ENCODE data around the gene DEDD2. TPM values are rescaled to one million over a fixed set of nuclear protein-coding genes. Genes with fewer than 3 reads are reported as not detected.
A peak's percentile ranks its signal among the peaks of the same experiment; 100 is the strongest.

The DEDD2 gene
- polyA plus RNA-seq, 1 donor from 2014 or later: 69.9 TPM

- Histone ChIP-seq H3K9ac (ENCODE audit: low read length) (no peak overlapping the region), H3K9me2 (ENCODE audit: insufficient read depth, low read length) (no peaks in the 10 kb centered on the region), H3K4me2 (ENCODE audit: low read length) (no peak overlapping the region), H3K27me3 (ENCODE audit: insufficient read depth, low read depth, low read length) (no peaks in the 10 kb centered on the region), H3K79me2 (replicated peaks; ENCODE audit: insufficient read depth, low read length) (peaks cover 6% of the 10 kb centered on the region), H3K36me3 (ENCODE audit: insufficient read depth, low read length) (no peaks in the 10 kb centered on the region), H3K9me3 (ENCODE audit: low read length) (no peaks in the 10 kb centered on the region), H3F3A (ENCODE audit: insufficient read depth, low read length, poor library complexity, severe bottlenecking) (no peaks in the 10 kb centered on the region), H3K27ac (ENCODE audit: low read length) (no peak overlapping the region), H3K4me3 (ENCODE audit: low read length) (no peak overlapping the region), H2AFZ (ENCODE audit: low read depth, low read length) (no peak overlapping the region), H4K20me1 (ENCODE audit: insufficient read depth) (no peaks in the 10 kb centered on the region)
- TF ChIP-seq SMC3 (conservative IDR thresholded peaks at IDR 0.05; ENCODE audit: poor library complexity) (peak; percentile 14), TAF1 (IDR thresholded peaks at IDR 0.05; ENCODE audit: low read depth) (no peak), EP300 (conservative IDR thresholded peaks at IDR 0.05; ENCODE audit: poor library complexity, severe bottlenecking) (no peak), RAD21 (conservative IDR thresholded peaks at IDR 0.05) (no peak)
Measured at GRCh38 chr19:42246143-42246921, 28.9 kb upstream of the DEDD2 start.

DNA sequence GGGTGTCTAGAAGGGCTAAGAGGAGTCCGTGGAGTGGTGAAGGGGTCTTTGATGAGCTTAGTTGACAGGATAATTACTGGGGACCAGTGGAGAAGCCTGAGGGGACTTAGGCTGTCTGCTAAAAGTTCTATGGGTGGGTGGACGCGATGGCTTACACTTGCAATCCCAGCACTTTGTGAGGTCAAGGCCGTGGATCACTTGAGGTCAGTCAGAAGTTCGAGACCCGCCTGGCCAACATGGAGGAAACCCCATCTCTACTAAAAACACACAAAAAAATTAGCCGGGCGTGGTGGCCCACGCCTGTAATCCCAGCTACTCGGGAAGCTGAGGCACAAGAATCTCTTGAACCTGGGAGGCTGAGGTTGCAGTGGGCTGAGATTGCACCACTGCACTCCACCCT, 27.8 kb upstream of the DEDD2 start:
- no peak overlapping the region for H2AFZ ChIP-seq (ENCODE audit: low read depth, low read length)
- peak overlapping the region; percentile 16 for H3K9ac ChIP-seq (ENCODE audit: low read length)
- H3K4me3 ChIP-seq (ENCODE audit: low read length): peak overlapping the region; percentile 61

More for the DNA sequence above, 27.8 kb upstream of the DEDD2 start:
- Histone ChIP-seq H3K27me3 (ENCODE audit: insufficient read depth, low read depth, low read length) (no peaks in the 10 kb centered on the region), H3K9me2 (ENCODE audit: insufficient read depth, low read length) (no peaks in the 10 kb centered on the region), H3F3A (ENCODE audit: insufficient read depth, low read length, poor library complexity, severe bottlenecking) (no peaks in the 10 kb centered on the region), H3K4me2 (ENCODE audit: low read length) (no peak overlapping the region), H3K79me2 (replicated peaks; ENCODE audit: insufficient read depth, low read length) (peaks cover 17% of the 10 kb centered on the region), H3K27ac (ENCODE audit: low read length) (no peak overlapping the region), H3K36me3 (ENCODE audit: insufficient read depth, low read length) (no peaks in the 10 kb centered on the region), H3K9me3 (ENCODE audit: low read length) (no peaks in the 10 kb centered on the region), H4K20me1 (ENCODE audit: insufficient read depth) (no peaks in the 10 kb centered on the region)
- TF ChIP-seq RAD21 (conservative IDR thresholded peaks at IDR 0.05) (no peak), SMC3 (conservative IDR thresholded peaks at IDR 0.05; ENCODE audit: poor library complexity) (no peak), MXI1 (conservative IDR thresholded peaks at IDR 0.05; ENCODE audit: poor library complexity, severe bottlenecking) (no peak), EZH2 (IDR thresholded peaks at IDR 0.05; ENCODE audit: borderline replicate concordance, insufficient read depth, low read length, poor library complexity, severe bottlenecking) (no peak), POLR2AphosphoS5 (IDR thresholded peaks at IDR 0.05) (no peak), EP300 (conservative IDR thresholded peaks at IDR 0.05; ENCODE audit: poor library complexity, severe bottlenecking) (no peak), REST (IDR thresholded peaks at IDR 0.05; ENCODE audit: borderline replicate concordance) (no peak), TAF1 (IDR thresholded peaks at IDR 0.05; ENCODE audit: low read depth) (no peak)
- TF ChIP-seq, protein P1, sequence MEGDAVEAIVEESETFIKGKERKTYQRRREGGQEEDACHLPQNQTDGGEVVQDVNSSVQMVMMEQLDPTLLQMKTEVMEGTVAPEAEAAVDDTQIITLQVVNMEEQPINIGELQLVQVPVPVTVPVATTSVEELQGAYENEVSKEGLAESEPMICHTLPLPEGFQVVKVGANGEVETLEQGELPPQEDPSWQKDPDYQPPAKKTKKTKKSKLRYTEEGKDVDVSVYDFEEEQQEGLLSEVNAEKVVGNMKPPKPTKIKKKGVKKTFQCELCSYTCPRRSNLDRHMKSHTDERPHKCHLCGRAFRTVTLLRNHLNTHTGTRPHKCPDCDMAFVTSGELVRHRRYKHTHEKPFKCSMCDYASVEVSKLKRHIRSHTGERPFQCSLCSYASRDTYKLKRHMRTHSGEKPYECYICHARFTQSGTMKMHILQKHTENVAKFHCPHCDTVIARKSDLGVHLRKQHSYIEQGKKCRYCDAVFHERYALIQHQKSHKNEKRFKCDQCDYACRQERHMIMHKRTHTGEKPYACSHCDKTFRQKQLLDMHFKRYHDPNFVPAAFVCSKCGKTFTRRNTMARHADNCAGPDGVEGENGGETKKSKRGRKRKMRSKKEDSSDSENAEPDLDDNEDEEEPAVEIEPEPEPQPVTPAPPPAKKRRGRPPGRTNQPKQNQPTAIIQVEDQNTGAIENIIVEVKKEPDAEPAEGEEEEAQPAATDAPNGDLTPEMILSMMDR (IDR thresholded peaks at IDR 0.05; ENCODE audit: poor library complexity, severe bottlenecking): no peak
